Activated T-helper 1 cell treated with Interleukin-2 at 50 U/mL for 16 hours (primary cell): ENCODE measurements around the gene IL13RA2.

Experiments
- DNase-seq: peaks from one replicate; pipeline ENCODE4 v3.0.0-alpha.2; 2020; ENCODE audit warnings: low read depth

IL13RA2 gene

DNA sequence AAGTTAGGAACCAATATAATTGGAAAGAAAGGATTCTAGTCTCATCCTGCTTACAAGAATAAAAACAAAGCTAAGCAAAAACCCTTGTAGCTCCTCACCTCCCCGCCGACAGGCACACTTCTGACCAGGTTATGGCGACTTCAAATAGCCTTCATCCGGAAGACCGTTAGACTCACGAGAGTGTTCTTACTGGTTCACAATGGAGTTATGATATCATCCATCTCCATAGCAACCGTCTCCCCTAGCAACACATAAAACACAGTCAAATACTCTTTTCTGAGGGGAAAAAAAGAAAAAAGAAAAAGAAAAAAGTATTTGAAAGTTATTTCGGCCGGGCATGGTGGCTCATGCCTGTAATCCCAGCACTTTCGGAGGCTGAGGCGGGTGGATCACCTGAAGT is at the start of gene IL13RA2:
Gene IL13RA2, minus strand, starts transcription at position 162 of the 400 bp plus-strand sequence. CDS start 347 bp downstream, outside the sequence.
- DNase-seq: no peak

GRCh38 chrX:115065304-115065703 is 47.9 kb upstream of the IL13RA2 start:
- DNase-seq: no peak

GRCh38 chrX:115060013-115060412 is 42.6 kb upstream of the IL13RA2 start:
- no peak for DNase-seq

DNA sequence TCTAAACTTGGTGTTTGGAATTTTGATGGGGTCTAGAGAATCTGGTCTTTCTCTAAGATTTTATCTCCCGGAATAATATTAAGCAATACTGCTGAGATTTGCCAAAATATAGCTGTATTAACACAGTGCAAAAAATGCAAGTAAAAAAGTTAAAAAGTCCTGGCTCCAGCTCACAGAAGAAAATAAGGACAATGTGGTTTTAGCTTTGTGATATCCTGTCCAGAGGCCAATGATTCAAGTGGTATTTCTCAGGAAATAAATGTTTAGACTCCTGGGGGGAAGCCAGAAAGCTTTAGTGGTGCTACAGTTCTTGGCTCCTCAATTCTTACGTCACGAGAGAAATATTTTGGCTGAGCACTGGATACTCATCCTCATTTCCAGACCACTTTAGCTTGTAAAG is 40.9 kb upstream of the IL13RA2 start:
- no peak for DNase-seq

DNA sequence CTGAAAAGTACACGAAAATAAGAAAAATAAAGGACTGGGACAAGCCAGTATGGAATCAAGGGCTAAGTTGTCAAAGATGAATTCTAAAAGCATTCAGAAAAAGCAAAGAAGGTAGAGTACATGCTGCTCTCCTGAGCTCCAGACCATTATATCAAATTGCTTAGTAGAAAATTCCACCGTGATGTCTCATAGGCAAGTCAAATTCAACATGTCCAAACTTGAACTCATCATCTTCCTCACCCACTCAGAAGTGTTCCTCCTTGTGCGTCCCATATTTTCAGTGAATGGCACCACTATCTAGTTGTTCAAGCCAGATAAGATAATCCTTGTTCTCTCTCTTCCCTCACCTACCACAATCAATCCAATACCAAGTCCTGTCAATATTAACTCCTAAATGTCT is 37.5 kb upstream of the IL13RA2 start:
- DNase-seq: no peak

- no peak for DNase-seq
Observed at GRCh38 chrX:115053223-115053622, 35.8 kb upstream of the IL13RA2 start.

DNA sequence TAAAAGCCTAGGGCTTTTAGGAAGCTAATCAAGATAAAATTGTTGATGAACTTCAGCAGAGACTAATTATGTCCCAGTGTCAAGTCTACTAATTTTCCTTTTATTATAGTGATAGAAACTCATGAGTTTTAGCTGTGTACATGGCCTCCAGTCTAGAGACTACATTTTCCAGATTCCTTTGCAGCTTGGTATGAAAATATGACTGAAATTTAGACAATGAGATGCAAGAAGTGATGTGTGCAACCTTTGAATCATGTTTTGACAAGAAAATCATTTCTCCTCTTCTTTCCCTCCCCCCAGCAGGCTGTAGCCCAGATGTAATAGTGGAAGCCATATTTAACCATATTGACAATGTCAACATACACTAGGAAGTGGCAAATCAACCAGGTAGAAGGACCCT is 30.3 kb upstream of the IL13RA2 start:
- DNase-seq: no peak

GRCh38 chrX:115047181-115047580 is 29.8 kb upstream of the IL13RA2 start:
- DNase-seq: no peak

GRCh38 chrX:115040417-115040816 is 23.0 kb upstream of the IL13RA2 start:
- no peak for DNase-seq

DNA sequence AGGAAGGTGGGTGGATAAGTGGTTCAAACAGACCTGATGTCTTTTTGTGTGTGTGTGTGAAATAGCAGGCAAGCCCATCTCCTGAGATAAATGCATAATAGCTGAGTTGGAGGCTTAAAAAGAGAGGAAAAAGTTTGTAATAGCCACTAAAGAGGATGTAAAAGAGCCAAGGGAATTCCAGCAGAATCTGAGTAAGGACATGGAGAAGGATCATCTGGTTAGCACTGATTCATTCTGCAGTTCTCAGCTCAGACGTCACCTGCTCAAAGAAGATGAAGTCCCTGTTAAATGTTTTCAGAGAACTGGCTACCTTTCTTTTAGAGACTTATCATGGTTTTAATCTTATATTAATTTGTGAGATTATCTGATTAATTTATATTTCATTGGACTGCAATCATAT is 21.0 kb upstream of the IL13RA2 start:
- DNase-seq: no peak

DNA sequence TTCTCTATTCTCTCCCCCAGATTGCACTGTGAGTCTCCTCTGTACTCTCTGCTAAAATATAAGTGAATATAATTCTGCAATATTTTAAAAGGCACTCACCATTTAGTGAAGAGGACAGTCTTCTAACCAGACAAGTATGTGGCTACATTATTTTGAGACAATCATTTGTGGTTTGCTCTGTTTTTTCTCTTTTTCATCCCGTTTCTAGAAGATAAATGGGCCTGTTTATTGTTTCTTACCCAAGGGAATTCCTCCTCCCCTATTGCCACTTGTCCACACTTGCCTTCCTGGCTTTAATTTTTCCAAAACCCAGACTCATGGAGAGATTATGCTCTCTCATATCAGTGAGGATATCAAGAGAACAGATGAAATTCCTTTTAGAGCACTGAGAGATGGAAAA is 18.6 kb upstream of the IL13RA2 start:
- DNase-seq: no peak

DNA sequence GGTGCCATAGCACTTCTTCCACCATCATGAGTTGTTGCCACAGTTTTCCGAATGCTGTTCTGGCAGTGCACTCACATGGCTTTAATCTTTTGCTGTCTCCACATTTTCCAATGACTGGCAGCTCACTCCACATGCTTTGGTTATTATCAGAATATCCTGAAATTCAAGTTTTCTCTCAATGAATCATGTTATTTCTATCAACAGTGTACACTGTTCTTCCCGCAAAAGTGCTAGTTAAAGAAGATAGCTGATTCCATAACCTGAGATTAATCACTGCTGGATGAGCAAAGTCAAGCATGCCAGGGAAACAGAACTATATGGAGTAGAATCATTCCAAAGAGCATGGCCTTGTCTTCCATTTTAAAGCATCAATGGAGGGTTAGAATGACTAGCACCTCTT is 14.6 kb upstream of the IL13RA2 start:
- DNase-seq: no peak

GRCh38 chrX:115030625-115031024 is 13.2 kb upstream of the IL13RA2 start:
- no peak for DNase-seq

DNA sequence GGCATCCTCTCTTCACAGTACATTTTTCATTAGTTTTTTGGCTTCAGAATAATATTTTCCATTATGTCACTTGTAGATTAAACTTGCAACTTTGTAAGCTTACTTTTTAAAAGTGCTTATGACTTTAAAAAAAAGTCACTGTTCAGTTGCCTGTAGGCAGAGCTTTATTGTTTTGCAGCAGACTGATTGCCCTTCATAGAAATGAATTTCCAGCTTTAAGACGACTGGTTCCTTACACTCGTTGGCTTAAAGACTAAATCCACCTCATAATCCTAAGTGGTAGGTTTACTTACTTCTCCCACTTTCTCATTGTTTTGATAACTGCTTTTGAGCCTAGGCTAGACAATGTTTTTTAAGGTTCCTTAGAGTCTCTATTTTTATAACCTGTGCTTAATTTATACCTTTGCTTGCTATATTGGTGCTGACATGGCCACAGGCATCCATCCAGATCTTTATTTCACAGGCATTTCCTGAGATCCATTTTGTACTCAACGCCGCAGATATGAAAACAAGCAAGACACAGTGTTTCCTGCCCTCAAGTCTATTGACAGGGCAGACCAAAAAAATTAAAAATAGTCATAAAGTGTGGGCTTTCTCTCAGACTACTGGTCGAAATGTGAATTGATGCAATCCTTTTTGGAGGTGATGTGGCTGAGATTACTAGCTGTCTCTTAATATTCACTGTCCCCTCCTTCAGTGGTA is 12.6 kb upstream of the IL13RA2 start:
- no peak for DNase-seq

GRCh38 chrX:115029440-115029839 is 12.0 kb upstream of the IL13RA2 start:
- no peak for DNase-seq

DNA sequence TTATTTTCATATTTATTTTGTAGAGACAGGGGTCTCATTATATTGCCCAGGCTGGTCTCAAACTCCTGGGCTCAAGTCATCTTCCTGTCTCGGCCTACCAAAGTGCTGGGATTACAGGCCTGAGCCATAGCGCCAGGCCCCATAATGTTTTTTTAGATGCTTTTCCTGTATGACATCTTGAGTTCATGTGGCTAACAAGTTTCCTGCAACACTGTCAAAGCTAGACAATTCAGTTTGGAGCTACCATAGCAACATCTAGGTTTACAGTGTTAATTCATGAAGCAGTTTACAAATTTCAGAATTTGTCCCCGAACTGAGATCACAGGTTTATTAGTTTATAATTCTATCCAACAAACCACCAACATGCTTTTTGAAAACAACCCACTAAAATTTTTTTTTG is 6.4 kb upstream of the IL13RA2 start:
- no peak for DNase-seq

GRCh38 chrX:115023139-115023538 is 5.7 kb upstream of the IL13RA2 start:
- no peak for DNase-seq

DNA sequence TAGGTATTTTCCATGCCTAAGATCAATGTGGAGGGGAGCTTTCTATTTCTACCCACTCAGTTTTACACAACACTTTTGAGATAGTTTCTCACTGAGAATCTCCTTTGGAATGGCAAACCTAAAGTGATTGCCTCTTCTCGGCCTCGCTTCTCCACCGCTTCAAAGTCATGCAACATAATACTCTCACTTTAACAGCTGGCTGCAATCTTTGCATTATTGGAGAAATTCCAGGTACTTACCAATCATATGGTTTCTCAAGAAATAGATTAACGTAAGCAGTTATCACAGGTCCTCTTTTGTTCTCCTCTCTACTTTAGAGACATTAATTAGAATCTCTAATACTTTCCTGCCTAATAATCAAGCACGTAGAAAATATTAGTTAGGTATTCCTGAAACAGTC is 3.7 kb upstream of the IL13RA2 start:
- no peak for DNase-seq

DNA sequence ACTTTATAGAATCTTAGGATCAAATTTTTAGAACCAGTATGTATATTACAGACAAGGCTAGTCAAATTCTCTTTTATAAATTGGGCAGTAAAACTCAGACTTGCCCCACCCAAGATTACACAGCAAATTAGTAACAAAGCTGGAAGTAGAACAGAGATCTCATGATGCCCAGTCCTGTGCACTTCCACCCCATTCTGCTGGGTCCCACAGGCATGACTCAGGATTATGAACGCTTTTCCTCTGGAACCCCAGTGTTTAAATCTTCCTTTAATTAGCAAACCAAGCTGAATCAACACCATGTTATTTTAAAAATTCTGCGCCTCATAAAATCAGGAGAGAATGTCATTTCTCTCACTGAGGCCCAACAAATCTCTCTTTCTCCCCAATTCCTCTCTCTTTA is 1.5 kb upstream of the IL13RA2 start:
- no peak for DNase-seq

- DNase-seq: no peak
Observed at GRCh38 chrX:115018040-115018647, 728 bp upstream of the IL13RA2 start.

- DNase-seq: no peak
Observed at GRCh38 chrX:115013705-115014104, 3.7 kb downstream of the IL13RA2 start.

- no peak for DNase-seq
Observed at GRCh38 chrX:115011428-115011827, 6.0 kb downstream of the IL13RA2 start.

- no peak for DNase-seq
Observed at GRCh38 chrX:114999906-115000305, 17.5 kb downstream of the IL13RA2 start.

GRCh38 chrX:114997779-114998178 is 19.6 kb downstream of the IL13RA2 start:
- DNase-seq: no peak
